ENCODE data around the gene IPO11. TPM values are rescaled to one million over a fixed set of nuclear protein-coding genes. Genes with fewer than 3 reads are reported as not detected.
"Not testable (repeated sequence)": the region's sequence is repeated elsewhere in the genome, so short reads cannot be mapped to it uniquely, and the experiment has no call there.

The IPO11 gene
- total RNA-seq, 1 donor from 2014 or later = 32.9 TPM

DNA sequence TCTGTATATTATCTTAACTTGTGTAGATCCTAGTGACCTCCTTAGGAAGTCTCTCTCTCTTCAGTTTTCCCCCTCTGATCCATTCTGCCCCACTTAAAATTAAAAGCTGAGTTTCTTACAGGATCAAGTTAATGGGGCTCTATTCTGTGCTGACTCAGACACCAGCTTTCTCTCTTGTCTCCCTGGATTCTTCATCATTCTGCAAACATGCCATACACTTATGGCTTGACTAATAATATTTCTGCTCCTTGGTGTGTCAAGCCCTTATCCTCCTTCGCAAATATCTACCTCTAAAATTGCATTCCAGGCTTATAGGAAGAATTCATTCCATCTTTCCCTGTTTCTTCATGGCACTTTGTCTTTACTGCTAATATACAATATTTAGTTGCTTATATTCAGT is 184.1 kb downstream of the IPO11 start:
- no peak for DNase-seq (ENCODE audit: low spot score)

DNA sequence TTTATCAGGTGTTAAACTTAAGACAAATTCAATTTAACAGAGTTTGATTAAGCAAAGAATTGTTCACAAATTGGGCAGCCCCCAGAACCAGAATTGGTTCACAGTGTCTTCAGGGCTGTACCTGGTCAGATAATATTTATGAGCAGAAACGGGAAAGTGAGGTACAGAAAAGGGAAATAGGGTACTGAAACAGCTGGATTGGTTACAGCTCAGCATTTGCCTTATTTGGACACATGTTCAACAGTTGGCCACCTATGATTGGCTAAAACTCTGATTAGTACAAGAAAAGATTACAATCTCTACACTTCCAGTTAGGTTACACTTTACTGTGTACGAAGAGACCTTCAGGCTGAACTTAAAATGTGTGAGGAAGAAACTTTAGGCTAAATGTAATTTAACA is 184.8 kb downstream of the IPO11 start:
- DNase-seq (ENCODE audit: low spot score) = no peak

GRCh38 chr5:62600560-62601252 is 188.1 kb downstream of the IPO11 start:
- no peak for DNase-seq (ENCODE audit: low spot score)

- DNase-seq (ENCODE audit: low spot score) = no peak
These were observed 191.4 kb downstream of the IPO11 start for GRCh38 chr5:62603934-62604333.

DNA sequence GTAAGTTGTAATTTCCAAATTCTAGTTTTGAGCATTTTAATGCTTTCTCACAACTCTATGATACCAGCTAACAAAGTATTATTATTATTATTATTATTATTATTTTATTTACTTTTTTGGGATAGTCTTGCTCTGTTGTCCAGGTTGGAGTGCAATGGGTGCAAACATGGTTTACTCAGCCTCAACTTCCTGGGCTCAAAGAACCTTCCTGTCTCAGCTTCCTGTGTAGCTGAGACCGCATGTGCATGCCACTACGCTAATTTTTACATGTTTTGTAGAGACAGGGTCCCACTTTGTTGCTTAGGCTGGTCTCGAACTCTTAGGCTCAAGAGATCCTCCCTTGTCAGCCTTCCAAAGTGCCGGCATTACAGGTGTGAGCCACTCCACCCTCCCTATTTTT is 193.1 kb downstream of the IPO11 start:
- no peak for DNase-seq (ENCODE audit: low spot score)

DNA sequence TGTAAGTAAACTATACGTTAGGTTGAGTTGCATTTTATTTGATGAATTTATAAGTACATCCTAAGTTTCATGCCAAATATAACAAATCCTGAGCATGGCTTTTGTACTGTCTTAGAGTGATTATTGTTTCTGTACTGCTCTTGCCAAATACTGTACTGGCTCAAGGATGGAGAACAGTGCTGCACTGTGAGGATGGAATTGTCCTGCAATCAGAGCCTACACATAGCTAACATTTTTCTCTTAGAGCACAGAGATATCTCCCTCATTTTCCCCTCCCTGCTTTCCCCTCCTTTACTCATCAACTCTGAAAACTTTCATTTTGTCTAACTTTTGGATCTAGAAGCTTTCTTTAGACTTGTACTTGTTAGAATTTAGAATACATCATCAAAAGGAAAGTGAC is 194.3 kb downstream of the IPO11 start:
- no peak for DNase-seq (ENCODE audit: low spot score)

DNA sequence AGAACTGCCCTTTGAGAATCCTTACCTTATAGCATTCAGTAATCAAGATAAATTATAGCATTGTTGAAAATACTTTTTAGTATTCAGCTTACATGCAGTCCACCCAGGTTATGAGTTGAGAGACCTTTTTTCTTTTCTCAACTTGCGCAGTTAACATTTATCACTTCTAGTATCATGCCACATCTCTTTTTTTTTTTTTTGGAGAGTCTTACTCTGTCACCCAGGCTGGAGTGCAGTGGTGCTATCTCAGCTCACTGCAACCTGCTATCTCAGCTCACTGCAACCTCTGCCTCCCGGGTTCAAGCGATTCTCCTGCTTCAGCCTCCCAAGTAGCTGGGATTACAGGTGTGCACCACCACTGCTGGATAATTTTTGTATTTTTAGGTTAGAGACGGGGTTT is 195.1 kb downstream of the IPO11 start:
- no peak for DNase-seq (ENCODE audit: low spot score)

DNA sequence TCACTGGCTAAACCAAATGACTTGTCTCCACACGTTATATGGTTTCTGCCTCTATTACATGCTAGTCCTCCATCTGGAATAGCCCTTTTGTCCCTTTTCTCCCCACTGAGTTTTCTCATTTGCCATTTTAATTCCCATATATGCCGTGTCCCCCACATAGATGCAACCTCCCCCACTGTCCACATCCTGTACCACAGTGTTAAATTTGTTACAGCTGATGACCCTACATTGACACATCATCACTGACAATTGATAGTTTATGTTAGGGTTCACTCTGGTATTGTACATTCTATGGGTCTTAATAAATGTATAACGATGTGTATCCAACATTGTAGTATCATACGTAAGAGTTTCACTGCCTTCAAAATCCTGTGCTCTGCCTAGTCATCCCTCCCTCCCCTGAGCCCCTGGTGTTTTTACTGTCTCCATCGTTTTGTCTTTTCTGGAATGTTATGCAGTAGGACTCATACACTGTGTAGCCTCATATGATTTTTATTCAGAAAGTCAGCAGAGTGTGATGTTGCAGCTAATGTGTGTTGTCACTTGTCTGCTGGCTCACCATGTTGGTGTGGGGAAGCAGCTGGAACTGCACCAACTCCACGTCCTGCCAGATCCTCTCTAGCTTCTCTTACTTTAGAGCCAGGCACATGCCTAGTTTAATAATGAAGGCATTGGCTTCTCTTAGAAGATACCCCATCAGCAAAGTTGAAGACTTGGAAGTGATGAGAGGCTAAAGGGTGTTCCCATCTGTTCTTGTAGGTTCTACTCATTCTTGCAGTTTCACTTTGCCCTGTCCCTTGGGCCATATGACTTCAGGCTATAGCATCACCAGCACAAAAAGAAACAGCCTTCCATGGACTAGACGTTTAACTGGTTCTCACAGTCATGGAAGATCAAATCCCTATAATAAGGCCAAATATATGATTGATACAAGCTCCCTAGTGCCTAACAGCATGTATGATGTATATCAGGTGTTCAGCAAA is 196.3 kb downstream of the IPO11 start:
- no peak for DNase-seq (ENCODE audit: low spot score)

DNA sequence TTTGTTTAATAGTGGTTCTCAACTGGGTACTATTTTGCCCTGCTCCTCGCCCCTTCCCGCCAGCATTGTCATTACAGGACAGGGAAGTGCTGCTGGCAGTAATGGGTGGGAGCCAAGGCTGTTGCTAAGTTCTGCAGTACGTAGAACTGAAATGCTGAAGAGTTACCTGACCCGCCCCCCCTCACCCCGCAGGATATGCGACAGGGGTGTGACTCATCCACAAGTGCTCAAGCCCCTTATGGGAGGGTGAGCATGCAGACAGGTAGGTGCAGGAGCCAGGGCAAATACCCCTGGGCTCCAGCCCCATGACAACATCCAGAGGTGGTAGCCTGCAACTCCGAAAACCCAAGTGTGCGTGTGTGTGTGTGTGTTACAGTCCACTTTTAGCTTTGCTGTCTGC is 201.8 kb downstream of the IPO11 start:
- no peak for DNase-seq (ENCODE audit: low spot score)

DNA sequence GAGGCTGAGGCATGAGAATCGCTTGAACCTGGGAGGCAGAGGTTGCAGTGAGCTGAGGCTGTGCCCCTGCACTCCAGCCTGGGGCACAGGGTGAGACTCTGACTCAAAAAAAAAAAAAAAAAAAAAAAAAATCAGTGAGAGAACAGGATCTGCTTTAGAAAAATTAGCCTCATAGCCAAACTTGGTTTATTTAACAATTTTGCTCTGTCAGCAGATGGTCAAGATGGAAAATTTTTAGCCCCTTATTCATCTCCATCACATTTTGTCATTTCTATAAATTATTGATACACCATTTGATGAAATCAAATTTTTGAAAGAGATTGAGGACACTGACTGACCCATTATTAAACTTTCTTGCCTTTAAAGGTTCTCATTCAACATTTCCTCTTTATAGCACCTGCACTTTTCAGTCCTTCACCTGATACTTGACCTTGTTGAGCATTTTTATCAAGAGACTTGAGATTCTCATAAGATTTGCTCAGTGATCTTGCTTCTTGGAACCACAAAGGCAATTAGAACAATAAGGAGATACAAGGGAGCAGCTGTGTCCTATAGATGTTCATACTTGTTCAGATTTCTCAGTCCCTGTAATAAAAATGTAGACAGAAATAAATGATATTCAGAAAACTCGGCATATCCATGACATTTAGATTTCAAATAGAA is 204.2 kb downstream of the IPO11 start:
- DNase-seq (ENCODE audit: low spot score) = no peak

DNA sequence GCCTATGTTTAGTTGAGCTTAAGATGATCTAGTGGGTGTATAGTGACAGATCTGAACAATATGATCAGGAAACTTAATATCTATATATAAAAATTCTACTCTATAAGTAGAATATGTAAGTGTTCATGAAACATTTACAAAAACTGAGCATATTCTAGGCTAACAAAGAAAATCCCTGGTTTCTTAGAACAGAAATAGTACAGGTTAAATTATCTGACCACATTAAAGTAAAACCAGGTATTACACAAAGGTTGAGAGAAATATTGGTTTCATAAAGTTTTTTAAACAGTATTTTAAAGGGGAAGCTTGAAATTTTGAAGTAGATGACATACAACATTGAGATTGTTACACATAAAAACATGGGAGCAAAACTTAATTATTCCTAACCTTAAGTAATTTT is 205.4 kb downstream of the IPO11 start:
- DNase-seq (ENCODE audit: low spot score) = no peak

GRCh38 chr5:62620761-62621160 is 208.2 kb downstream of the IPO11 start:
- DNase-seq (ENCODE audit: low spot score) = no peak

DNA sequence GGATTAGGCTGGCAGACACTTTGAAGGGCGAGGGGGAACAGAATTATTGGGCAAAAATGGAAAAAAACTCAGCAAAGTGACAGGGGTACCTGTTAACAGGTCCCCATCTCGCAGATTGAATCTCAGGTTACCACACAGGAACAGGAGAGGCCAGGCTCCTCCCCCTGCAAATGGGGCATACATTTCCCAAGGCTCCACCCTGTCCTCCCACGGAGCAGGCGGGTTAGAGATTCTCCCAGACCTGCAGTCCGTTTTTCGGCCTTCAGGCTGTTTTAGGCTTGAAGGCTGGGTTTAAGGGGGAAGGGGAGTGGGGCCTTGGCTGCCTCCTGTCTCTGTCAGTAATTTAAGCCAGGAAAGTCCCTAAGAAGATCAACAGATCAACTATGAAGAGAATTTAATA is 208.7 kb downstream of the IPO11 start:
- DNase-seq (ENCODE audit: low spot score) = no peak

GRCh38 chr5:62623271-62623670 is 210.7 kb downstream of the IPO11 start:
- no peak for DNase-seq (ENCODE audit: low spot score)

GRCh38 chr5:62624436-62624835 is 211.9 kb downstream of the IPO11 start:
- DNase-seq (ENCODE audit: low spot score) = not testable (repeated sequence)

DNA sequence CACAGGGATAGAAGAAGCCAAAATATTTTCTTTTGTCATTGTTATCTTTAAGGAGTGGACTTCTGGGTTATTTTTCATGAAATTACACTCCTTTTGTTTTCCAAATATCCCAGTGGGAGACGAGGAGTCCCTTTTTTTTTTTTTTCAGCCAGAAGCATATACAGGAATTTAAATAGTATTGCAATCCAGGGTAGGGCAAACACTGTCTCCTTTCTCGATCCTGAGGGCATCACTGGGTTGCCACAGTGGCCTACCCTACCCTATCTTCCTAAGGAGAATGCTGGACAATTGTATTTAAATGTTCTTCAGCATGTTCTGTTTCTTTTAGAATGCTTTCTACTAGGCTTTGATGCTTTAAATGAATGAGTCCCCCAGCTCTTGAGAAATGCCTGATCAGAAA is 214.0 kb downstream of the IPO11 start:
- DNase-seq (ENCODE audit: low spot score) = no peak

DNA sequence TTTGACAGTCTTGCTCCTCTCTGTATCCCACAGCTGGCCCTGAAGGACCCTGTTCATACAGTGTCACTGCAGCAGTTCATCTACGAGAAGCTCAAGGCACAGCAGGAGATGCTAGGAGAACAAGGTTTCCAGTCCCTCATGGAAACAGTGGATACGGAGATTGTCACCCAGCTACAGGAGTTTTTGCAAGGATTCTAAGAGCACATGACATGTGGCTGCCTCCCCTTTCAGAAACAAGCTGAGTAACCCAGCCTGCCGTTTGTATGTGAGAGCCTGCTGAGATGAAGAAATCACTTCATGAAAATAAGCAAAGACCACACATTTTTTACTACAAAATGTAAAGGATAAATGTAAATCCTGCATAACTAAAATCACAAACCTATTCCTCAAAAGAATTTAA is 214.6 kb downstream of the IPO11 start:
- DNase-seq (ENCODE audit: low spot score) = no peak

- DNase-seq (ENCODE audit: low spot score) = no peak
These were observed 215.3 kb downstream of the IPO11 start for GRCh38 chr5:62627901-62628300.

DNA sequence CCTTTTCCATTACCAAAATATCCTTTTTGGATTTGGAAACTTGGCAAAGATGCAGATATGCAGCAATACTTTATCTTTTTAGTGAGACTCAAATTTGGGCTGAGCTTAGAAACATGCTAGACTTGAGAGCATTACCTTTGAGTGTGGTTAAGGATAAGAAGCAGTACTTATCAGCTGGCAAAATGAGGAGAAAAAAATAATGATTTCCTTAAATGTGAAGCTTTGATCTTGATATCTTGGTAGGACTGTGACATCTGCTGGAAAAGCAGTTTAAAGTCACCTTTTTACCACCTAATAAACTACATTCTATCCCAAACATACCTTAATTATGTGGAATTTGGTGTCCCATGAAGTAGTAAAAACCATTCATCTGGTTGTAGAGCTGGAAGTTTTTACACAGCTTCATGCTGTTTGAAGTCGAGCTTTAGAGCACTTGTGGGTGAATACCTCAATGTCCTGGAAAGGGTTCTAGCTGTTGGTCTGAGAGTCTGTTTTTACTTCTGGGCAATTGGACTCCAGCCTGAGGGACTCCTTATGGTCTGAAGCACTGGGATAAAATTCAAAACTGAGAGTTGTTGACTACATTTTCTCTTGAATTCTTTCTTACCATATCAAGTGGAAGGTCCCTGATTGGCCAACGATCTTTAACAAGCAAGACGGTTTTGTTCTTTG is 219.5 kb downstream of the IPO11 start:
- no peak for DNase-seq (ENCODE audit: low spot score)

DNA sequence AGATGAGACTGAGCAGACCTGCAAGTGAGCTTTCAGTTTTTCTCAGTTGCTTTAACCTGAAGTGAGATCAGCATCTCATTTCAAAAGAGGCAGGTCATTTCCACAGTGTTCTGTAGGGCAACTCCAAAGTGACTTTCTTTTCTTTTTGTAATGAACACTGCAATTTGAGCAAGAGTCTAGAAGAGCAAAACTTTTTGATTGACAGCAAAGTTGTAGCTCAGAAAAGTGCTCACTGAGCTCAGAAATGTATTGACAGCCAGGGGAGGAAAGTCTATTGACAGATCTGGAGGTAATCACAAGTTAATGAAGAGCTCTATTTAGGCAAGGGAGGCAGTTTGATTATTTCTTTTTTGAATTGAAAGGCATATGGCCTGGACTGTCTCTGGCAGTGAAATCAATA is 220.7 kb downstream of the IPO11 start:
- no peak for DNase-seq (ENCODE audit: low spot score)

- DNase-seq (ENCODE audit: low spot score) = no peak
These were observed 227.9 kb downstream of the IPO11 start for GRCh38 chr5:62640446-62640845.
